CD4-positive, alpha-beta T cell treated with Interleukin-6 at 100 ng/mL for 8 hours (primary cell): ENCODE results near the gene LEPR.
"Not testable (repeated sequence)": the region's sequence is repeated elsewhere in the genome, so short reads cannot be mapped to it uniquely, and the experiment has no call there.

Experiments used
- DNase-seq: peaks from one replicate; pipeline ENCODE4 v3.0.0-alpha.2; 2020; ENCODE audit warnings: mixed read lengths, low spot score

Gene LEPR

GRCh38 chr1:65420590-65421350 lies at the start of gene LEPR, which contains the start of gene LEPROT:
Gene LEPR, plus strand, starts transcription at chr1:65420668. Its CDS starts 144,898 bp downstream, at chr1:65565566.
Gene LEPROT, plus strand, starts transcription at chr1:65420668. Its CDS starts 57 bp downstream, at chr1:65420725.
- no peak for DNase-seq

- DNase-seq = no peak
Observed at GRCh38 chr1:65371544-65371943, 48.9 kb upstream of the LEPR start.

- no peak for DNase-seq
Observed at GRCh38 chr1:65372557-65372956, 47.9 kb upstream of the LEPR start.

- no peak for DNase-seq
Observed at GRCh38 chr1:65377496-65378246, 42.8 kb upstream of the LEPR start.

- DNase-seq = no peak
Observed at GRCh38 chr1:65378247-65378946, 42.1 kb upstream of the LEPR start.

- not testable (repeated sequence) for DNase-seq
Observed at GRCh38 chr1:65384426-65384825, 36.0 kb upstream of the LEPR start.

GRCh38 chr1:65386439-65386838 lies 34.0 kb upstream of the LEPR start:
- DNase-seq = no peak

GRCh38 chr1:65387821-65388220 lies 32.6 kb upstream of the LEPR start:
- DNase-seq = no peak

GRCh38 chr1:65388908-65389695 lies 31.4 kb upstream of the LEPR start:
- DNase-seq = no peak

- no peak for DNase-seq
Observed at GRCh38 chr1:65392497-65392896, 28.0 kb upstream of the LEPR start.

GRCh38 chr1:65393347-65393746 lies 27.1 kb upstream of the LEPR start:
- DNase-seq = no peak

GRCh38 chr1:65393928-65394327 lies 26.5 kb upstream of the LEPR start:
- no peak for DNase-seq

- no peak for DNase-seq
Observed at GRCh38 chr1:65395887-65396612, 24.4 kb upstream of the LEPR start.

GRCh38 chr1:65398083-65398482 lies 22.4 kb upstream of the LEPR start:
- no peak for DNase-seq

GRCh38 chr1:65399003-65399402 lies 21.5 kb upstream of the LEPR start:
- no peak for DNase-seq

- no peak for DNase-seq
Observed at GRCh38 chr1:65401612-65402011, 18.9 kb upstream of the LEPR start.

GRCh38 chr1:65404941-65405340 lies 15.5 kb upstream of the LEPR start:
- DNase-seq = no peak

GRCh38 chr1:65407877-65408276 lies 12.6 kb upstream of the LEPR start:
- no peak for DNase-seq

GRCh38 chr1:65409314-65409713 lies 11.2 kb upstream of the LEPR start:
- no peak for DNase-seq

GRCh38 chr1:65409816-65410326 lies 10.6 kb upstream of the LEPR start:
- no peak for DNase-seq
